ENCODE measurements around the gene SLC34A1.
A peak's percentile ranks its signal among the peaks of the same experiment; 100 is the strongest.
"Not testable (repeated sequence)": the region's sequence is repeated elsewhere in the genome, so short reads cannot be mapped to it uniquely, and the experiment has no call there.

Gene SLC34A1

DNA sequence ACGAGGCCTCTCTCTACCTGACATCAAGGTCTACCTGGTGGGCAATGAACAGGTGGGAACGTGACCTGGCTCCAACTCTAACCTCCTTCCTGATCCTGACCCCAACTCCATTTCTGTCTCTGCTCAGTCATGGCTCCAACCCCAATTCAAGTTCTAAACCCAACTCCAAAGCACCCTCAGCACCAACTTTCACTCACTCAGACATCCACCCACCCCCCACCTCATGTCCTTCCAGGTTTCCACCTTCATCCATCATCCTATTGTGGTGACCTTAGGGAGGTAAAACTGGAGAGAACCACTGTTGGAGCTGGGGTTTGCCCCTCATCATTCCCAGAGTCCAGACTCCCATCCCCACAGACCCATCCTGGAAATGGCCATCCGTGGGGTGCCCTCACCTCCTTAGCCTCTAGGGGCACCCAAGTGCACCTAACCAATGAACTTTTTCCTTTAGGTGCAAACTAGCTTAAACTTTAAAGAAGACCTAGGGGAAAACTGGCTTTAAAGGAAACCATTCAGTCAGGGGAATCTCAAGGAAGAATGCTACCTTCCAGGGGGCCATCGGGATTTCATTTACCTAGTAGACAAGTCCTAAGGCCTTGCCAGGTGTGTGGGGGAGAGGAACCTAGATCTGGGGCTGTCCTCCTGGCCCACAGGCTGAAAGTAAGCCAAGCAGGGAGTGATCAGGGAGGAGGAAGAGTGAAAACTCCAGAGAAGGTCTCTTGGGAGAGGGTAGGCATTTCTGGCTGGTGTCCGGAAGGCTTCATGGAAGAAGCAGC lies 15.2 kb upstream of the SLC34A1 start:
- DNase-seq = peak in 1 of 2 experiments; percentile 31

DNA sequence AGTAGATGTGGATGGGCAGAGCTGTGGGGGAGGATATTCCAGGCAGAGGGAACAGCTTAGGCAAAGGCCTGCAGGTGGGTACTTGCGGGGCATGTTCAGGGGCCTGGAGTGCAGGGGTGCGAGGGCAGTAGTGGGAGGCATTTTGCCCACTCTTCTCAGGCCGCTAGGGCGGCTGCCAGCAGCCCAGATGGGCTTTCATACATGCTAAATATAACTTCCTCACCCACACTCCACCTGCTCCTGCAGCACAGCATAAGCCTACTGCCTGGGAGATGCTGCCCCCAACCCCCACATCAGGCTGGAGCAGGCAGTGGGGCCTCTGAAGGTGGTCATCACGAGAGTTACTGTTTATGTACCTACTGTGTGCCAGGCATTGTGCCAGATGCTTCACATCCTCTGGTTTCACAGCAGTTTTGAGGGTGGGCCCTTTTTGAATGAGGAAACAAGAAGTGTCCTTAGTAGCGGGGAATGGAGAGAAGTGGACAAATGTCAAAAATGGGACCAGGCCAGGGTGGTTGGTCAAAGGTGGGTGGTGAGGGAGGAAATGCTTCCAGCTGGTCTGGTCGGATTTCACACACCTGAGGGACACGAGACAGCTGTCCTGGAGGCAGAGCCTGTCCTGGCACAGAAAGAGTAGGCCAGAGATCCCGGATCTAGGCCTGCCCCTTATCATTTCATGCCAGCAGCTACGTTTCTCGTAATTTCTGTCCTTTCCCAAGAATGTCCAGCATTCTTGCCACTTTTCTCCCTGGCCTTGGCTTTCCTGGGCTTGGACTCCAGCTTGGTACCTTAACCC lies 14.4 kb upstream of the SLC34A1 start:
- no peak for DNase-seq

DNA sequence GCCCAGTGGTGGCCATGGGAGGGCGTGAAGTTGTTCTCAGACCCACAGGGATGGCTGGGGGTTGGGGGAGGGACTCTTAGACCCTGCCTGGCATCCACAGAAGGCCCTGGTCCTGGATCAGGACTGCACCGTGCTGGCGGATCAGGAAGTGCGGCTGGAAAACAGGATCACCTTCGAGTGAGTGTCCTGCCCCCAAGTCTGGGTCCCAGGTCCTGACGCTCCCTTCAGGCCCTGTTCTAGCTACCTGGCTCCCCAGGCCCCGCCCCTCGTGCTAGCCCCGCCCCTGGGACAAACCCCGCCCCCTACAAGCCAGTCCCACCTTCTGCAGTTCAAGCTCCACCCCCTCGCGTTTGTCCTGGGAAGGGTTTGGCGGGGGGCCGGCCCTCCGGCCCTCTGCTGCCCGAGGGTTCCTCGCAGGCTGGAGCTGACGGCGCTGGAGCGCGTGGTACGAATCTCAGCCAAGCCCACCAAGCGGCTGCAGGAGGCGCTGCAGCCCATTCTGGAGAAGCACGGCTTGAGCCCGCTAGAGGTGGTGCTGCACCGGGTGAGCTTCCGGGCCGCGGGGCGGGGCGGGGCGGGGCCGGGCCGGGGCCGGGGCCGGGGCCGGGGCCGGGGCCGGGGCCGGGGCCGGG lies 13.6 kb upstream of the SLC34A1 start:
- no peak for DNase-seq

DNA sequence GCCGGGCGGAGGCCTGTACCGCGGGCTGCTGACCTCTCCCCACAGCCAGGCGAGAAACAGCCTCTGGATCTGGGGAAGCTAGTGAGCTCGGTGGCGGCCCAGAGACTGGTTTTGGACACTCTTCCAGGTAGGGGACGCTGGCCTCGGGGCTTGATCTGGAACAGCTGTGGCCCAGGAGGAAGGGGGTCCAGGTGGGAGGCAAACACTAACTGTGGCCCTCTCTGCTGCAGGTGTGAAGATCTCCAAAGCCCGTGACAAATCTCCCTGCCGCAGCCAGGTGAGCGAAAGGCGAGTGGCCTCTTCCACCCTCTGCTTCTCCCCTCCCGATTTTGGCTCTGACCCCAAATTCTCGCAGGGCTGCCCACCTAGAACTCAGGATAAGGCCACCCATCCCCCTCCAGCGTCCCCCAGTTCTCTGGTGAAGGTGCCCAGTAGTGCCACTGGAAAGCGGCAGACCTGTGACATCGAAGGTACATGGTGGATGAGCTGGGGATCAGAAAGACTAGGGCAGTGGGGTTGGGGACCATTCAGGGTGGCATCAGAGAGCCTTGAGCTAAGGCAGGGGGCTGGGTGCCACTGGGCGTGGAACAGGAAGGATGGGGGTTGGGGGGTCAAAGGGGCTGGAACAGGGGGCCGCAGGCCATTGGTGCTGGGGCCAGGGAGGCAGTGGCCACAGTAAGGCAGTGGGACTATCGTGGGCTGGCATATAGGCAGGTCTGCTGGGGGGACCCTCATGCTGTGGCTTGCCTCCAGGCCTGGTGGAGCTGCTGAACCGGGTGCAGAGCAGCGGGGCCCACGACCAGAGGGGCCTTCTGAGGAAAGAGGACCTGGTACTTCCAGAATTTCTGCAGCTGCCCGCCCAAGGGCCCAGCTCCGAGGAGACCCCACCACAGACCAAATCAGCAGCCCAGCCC lies 12.9 kb upstream of the SLC34A1 start:
- no peak for DNase-seq

DNA sequence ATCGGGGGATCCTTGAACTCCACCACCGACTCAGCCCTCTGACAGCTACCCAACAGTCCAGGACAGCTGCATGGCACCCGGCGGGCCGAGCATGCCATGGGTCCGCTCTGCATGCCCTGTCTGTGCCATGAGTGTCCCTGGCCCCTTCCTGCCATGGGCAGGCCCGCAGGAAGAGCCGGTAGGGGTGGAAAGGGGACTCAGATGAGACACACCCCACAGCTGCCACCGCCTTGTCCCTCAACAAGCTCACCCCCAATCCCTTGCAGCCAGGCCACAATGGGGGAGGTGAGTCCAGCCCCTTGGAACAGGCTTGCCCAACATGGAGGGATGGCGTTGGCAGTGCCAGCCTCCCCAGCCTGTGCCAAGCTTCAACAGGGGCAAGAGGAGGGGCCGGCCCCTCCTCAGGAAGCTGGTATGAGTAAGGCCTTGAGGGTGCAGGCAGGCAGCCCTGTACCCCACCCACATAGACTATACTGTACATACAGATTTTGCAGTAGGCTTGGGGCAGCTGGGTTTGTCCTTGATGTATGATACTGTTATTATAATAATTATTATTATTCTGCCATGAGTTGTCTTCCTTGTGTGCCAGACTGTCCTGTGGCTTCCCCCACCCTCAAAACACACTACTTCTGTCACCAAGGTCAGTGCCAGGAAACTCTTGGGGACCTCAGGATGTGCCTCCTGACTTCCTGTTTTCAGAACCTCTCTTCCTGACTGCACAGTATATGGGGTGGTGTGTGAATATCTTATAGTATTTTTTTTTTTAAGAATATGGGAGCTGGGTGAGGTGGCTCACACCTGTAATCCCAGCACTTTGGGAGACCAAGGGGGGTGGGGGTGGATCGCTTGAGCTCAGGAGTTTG lies 12.0 kb upstream of the SLC34A1 start:
- DNase-seq = no peak

DNA sequence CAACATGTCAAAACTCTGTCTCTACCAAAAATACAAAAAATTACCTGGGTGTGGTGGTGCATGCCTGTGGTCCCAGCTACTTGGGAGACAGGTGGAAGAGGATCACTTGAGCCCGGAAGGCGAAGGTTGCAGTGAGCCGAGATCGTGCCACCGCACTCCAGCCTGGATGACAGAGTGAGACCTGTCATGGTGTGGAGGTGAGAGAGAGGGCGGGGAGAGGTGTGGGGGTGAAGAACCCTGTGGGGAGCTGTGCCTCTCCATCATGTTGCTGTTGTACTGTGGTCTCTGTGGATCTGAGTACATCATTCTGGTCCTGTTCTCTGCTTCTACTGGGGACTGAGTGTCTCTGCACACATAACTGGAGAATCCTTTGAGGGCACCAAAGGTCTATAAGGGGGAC lies 11.3 kb upstream of the SLC34A1 start:
- no peak for DNase-seq

DNA sequence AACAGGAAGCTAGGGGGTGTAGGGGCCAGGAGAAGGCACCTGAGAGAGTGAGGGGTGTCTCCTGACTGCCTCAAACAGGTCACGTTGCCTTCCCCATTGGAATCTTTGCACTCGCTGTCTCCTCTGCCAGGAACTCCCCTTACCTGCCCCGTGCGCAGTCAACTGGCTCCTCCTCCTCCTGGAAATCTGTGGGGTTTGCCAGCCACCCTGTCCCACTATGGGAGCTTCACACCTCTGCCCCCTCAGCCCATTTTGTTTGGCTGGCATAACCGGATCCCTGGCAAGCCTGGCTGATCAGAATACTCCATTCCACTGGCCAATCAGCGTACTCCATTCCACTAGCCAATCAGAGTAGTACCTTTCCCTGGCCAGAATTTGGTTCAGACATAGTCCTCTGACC lies 10.4 kb upstream of the SLC34A1 start:
- no peak for DNase-seq

DNA sequence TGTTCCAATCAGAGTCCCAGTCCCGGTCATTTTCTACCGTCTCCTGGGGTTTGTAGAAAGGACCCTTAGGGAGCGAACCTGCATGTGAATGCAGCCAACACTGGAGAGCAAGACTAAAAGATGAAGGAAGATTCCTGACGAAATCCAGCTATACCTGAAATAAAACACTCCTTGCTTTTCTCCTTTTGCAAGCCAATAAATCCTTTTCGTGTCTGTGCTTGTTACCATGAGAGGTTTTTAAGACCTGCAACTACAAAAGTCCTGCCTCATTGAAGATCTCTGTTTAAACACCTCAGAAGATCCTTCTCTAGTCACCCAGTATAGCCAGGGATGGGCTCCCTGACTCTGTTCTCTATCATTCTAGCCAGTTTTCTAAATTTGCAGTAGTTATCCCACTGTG lies 10.0 kb upstream of the SLC34A1 start:
- DNase-seq = no peak

DNA sequence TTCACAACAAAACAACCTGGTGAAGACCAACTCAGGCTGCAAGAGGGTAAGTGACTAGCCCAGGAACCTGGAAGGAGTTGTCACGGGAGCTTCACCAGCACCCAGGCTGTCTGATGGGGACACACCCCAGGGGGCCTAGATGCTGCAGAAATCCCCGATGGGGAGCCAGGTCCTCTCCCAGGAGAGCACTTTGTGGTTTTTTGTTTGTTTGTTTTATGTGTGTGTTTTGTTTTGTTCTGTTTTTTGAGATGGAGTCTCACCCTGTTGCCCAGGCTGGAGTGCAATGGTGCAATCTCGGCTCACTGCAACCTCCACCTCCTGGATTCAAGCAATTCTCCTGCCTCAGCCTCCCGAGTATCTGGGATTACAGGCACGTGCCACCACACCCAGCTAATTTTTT lies 8.7 kb upstream of the SLC34A1 start:
- not testable (repeated sequence) for DNase-seq

DNA sequence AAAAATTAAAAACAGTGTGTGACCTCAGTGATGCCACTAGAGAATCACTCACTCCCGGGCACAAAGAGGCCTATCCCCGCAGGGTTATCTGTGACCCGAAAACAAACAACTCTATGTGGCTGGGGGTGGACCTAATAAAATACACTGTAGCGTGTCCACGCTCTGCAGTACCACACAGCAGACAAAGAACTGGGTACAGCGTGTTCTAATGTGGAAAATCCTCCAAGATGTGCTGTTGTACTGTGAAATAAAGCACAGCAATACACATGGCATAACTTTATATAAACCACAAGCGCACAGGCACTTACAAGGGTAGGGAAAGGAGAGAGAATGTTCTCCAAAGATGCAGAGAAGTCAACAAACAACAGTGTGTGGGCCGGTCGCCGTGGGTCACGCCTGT lies 8.1 kb upstream of the SLC34A1 start:
- DNase-seq = no peak

DNA sequence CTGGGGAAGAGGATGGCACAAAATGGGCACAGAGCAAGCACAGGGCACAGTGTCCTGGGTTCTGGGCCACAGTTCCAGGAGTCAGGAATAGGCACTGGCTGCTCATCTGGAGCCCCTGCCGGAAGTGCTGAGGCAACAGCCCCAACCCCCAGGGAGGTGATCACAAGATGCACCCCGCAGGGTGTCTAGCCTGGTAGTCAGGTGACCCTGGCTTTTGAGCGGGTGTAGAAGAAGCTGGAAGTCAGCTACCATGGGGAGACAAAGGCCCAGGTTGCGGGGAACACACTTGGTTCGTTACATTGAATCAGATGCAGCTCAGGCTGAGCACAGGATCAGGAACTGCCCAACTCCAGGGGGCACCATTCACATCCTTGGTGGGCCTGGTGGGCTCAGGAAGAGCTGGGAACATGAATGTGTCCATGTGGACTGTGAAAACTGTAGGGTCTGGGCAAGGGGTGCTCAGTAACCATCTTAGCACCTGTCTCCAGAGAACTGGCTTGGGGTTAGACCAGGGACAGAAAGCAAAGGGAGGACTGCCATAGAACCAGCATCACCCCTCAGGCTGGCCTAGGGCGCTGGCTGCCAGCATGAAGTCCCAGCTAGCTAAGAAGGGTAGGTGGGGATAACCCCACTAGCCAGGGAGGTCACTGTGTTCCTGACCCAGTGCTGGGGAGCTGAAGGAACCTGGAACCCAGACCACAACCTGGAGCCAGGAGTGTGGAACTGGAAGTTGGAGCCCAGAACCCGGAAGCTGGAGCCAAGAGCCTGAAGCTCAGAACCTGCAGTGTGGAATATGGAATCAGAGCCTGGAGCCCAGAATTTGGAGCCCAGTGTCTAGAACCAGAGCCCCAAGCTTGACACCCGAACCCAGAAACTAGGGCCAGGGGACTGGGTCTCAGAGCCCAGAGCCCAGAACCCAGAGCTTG lies 6.1 kb upstream of the SLC34A1 start:
- DNase-seq = no peak

DNA sequence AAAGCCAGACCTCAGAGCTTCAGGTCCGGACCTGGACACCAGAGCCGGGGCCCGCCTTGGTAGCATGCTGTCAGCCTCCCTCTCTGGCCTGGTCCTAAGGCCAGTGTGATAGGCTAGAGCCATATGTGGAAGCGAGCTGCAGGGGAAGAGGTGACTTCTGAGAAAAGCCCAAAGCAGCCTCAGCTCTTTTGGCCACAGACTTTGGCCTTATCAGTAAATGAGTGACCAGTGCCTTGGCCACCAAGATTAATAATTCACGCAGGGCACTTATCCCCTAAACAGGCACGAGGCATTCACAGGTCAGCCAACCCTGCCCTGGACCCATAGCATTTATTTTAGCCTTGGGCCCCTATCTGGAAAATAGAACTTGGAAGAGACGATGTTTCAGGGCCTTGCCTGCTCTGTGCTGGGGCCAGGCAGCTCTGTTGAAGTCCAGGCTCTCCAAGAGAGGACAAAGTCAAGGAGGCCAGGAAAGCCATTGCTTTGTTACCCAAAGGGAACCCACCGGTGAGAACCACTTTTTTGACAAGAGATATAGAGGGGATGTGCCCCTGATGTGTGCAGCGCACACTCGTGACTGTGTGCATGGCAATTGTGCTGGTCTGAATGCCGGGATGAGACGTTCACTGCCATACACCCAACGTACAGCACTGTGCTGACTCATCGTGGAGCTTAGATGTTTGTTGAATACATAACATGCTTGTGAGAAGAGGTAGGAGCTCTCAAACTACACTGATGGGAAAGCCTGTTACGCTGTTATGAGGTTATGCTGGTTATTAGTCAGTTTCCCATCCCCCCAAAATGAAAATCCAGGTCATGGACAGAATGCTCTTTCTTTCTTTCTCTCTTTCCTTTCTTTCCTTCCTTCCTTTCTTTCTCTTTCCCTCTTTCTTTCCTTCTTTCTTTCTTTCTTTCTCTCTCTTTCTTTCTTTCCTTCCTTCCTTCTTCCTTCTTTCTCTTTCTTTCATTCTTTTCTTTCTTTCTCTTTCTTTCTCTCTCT lies 5.0 kb upstream of the SLC34A1 start:
- DNase-seq = peak; percentile 23 to 27

DNA sequence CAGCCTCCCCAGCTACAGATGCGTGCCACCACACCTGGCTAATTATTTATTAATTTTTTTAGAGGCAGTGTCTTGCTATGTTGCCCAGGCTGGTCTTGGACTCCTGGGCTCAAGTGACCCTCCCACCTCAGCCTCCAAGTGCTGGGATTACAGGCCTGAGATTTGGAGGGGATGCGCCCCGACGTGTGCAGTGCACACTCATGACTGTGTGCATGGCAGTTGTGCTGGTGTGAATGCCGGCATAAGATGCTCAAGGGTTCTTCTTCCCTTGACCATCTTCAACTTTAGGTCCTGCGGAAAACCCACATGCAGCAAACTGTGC lies 3.5 kb upstream of the SLC34A1 start:
- no peak for DNase-seq

DNA sequence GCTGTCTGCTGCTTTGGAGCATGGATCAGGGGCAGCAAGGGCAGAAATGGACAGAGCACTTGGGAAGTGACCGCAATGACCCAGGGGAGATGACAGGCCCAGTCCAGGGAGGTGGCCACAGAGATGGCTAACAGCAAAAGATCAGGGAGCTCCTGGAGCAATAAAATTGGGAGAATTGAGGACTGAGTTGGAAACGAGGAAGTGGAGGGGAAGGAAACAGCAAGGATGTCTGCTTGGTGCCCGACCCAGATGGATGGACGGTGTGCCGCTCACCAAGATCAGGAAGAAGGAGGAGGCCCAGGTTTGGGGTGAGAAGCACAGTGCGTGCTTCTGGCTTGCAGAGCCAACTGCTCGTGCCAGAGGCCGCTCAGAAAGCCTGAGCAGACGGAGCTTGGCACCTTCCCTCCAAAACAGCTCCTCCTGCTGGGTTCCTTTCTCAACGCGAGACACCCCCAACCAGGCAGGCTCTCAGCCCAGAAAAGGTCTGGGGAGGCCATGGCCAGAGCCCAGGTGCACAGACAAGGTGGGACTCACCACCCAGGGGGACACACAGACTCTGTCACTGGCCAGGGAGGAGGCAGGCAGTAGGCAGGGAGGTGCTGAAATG lies 1.7 kb upstream of the SLC34A1 start:
- no peak for DNase-seq

DNA sequence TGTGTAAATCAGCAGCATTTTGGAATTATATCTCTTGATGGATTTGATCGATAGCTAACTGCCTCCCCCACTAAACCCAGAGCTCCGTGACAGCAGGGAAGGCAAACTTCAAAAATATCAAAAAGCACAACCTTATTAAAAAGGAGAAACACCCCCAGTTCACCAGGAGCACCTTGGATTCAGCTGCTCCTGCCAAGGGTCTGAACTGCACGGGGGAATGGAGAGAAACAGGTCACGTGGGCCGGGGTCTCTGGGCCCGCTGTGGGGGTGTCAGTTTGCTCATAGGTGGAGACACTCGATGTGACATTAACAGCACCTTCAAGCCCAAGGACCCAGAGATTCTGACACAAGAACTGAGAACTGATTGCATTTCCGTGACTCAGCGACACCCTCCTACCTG lies 1.1 kb upstream of the SLC34A1 start:
- no peak for DNase-seq

DNA sequence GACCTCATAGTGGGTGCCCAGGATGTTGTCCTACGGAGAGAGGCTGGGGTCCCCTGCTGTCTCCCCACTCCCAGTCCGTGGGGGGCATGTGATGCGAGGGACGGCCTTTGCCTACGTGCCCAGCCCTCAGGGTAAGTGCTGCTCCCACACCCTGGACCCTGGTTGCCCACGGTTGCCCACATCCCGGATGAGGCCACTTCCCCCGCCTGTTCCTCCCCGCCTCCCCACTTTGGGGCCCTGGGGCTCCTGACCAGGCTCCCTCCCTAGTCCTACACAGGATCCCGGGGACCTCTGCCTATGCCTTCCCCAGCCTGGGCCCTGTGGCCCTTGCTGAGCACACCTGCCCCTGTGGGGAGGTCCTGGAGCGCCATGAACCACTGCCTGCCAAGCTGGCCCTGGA lies 1.5 kb downstream of the SLC34A1 start:
- no peak for DNase-seq

DNA sequence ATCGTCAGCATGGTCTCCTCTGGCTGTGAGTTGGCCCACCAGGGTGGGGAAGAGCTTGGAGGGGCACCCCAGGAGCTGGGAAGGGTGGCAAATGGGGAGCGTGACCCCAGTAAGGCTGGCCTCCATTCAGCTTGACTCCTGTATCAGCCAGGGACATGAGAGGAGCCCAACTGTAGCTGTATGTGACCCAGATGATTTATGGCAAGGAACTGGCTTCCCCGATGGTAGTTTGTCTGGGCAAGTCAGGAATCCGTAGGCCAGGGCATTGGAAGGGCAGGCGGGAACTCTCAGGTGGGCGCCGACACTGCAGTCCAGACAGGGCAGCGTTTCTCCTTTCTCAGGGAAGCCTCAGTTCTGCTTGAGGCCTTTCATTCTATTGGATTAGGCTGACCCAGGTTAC lies 2.3 kb downstream of the SLC34A1 start:
- no peak for DNase-seq

DNA sequence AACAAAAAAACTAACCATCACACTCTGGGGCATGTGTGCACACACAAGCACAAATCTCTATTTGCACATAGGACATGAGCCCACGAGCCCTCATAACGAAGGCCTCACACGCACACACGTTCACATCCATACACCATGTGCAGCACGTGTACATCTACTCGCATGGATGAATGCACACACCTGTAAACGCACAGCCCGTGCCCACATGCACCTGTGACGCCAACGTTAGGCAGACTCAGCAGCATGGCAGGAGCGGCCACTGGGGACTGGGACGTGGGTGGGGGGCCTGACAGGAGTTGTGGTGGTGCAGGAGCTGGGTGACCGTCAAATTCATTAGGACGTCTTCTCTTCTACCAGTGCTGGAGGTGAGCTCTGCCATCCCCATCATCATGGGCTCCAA lies 3.2 kb downstream of the SLC34A1 start:
- no peak for DNase-seq

DNA sequence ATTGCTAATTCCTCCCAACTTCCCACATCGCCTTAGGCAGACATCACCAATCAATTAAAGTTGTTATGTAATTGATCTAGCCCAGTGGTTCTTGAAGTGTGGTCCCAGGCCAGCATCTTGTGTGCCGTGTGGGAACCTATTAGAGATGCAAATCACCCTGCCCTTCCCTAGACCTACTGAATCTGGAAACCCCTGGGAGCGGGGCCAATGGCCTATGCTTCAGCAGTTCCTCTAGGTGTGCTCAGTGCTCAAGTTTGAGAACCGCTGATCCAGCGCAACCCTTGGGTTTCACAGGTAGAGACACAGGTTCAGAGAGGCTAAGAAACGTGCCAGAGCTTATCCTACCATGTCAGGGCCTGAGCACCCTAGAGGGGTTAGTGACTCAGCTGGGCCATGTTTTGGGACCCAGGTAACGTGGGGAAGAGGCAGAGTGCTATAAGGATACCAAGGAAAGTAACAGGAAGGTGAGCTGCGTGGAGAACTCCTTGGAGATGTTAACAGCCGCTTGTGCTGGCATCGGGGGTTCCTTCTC lies 4.4 kb downstream of the SLC34A1 start:
- DNase-seq = no peak
